CD4-positive, alpha-beta T cell treated with Interleukin-17A for 1 hour (primary cell): ENCODE measurements around the gene PCGF2.
A peak's percentile ranks its signal among the peaks of the same experiment; 100 is the strongest.
"Not testable (repeated sequence)": the region's sequence is repeated elsewhere in the genome, so short reads cannot be mapped to it uniquely, and the experiment has no call there.

ENCODE experiments used
- DNase-seq: peaks from one replicate; pipeline ENCODE4 v3.0.0-alpha.2; 2020

The PCGF2 gene

GRCh38 chr17:38748149-38748891 is at the start of gene PCGF2:
Gene PCGF2, minus strand, starts transcription at chr17:38748336. Its CDS starts 7,934 bp downstream, at chr17:38740402.
- DNase-seq, result no peak

DNA sequence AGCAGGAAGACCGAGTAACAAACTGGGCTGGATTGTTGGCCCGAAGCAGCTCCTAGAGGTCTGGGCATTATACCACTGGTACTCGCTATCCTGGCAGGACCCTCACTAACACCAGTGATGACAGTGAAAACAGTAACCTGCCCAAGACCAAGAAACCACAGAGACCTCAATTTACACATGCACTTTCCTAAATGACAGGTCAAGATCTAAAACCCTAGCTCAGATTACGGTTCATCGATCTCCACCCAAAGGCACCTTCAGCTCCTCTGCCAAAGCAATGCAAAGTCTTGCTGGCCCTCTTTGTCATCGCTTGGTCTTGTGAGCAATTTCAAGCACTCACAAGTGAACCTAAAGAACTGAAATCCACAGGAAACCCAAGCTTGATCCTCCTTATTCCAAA is 49.7 kb upstream of the PCGF2 start:
- DNase-seq, result no peak

GRCh38 chr17:38797158-38797490 is 49.0 kb upstream of the PCGF2 start:
- DNase-seq, result no peak

DNA sequence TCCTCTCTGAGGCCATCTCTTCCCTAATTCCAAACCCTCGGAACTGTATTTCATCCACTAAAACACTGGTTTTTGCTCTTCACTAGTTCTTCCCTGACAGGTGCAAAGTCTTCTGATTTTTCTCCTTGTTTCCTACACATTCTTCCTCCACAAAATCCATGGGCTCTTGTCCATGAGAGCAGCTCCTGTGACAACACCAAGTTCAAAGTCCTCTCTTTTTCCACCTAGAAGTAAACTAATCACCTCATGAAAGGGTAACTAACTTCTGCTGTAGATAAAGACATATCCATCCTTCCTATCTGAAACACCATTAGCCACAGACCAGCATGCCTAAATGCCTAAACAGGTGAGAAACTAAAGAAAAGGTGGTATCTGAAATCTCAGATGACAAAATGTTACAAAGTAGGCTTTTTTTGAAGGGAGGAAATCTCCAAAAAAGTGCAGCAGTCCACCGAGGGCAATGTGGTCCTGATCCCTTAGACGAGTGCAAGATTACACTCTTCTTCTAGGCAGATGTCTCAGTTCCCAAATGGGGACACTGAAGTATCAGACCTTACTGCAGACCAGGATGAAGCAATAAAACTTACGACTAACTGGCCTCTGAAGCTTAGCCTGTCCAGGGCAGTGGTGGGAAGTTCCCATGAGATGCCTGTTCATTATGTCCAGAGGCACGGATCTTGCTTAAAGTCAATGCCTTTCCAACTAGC is 48.5 kb upstream of the PCGF2 start:
- DNase-seq, result no peak

DNA sequence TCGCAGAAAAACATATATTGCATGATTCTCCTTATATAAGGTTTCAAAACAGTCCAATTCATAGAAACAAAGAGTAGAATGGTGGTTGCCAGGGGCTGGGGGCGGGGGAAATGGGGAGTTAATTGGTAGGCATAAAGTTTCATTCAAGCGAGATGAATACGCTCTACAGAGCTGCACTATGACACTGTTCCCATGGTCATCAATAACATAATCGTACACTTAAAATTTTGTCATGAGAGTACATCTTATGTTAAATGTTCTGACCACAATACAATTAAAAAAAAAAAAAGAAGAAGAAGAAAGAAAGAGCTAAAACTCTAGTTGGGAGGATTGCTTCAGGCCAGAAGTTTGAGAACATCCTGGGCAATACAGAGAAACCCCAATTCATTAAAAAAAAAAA is 46.1 kb upstream of the PCGF2 start:
- DNase-seq, result no peak

- DNase-seq, result no peak
These were observed 43.0 kb upstream of the PCGF2 start for GRCh38 chr17:38791162-38791561.

GRCh38 chr17:38790148-38790707 is 42.1 kb upstream of the PCGF2 start:
- not testable (repeated sequence) for DNase-seq

GRCh38 chr17:38789185-38789584 is 41.0 kb upstream of the PCGF2 start:
- no peak for DNase-seq

DNA sequence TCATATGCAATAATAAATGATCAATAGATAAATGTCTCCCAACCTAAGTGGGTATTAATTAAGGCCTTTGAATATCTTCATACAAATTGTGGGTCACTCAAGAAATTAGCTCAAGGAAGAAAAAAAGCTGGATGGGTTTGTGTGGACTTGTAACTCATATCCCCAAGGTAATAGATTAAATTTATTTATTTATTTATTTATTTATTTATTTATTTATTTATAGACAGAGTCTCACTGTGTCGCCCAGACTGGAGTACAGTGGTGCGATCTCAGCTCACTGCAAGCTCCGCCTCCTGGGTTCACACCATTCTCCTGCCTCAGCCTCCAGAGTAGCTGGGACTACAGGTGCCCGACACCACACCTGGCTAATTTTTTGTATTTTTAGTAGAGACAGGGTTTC is 39.9 kb upstream of the PCGF2 start:
- not testable (repeated sequence) for DNase-seq

DNA sequence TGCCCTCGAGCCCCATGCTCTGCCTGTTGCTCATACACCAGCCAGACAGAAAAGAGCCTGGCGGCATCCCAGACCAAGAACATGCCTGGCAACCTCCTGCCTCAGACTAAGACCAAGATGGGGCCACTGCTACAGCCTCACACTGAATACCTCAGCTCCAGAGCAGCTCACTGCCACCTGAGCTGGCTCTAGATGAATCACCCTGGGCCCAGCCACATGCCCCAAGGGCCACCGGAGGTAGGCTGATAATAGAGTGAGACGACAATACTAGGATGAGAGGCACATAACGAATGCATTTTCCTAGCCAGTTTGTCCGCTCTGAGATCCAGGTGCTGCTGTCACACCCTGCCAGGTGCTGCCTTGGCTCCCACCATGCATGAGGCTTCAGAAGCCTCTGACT is 38.2 kb upstream of the PCGF2 start:
- no peak for DNase-seq

- no peak for DNase-seq
These were observed 35.1 kb upstream of the PCGF2 start for GRCh38 chr17:38783227-38783626.

DNA sequence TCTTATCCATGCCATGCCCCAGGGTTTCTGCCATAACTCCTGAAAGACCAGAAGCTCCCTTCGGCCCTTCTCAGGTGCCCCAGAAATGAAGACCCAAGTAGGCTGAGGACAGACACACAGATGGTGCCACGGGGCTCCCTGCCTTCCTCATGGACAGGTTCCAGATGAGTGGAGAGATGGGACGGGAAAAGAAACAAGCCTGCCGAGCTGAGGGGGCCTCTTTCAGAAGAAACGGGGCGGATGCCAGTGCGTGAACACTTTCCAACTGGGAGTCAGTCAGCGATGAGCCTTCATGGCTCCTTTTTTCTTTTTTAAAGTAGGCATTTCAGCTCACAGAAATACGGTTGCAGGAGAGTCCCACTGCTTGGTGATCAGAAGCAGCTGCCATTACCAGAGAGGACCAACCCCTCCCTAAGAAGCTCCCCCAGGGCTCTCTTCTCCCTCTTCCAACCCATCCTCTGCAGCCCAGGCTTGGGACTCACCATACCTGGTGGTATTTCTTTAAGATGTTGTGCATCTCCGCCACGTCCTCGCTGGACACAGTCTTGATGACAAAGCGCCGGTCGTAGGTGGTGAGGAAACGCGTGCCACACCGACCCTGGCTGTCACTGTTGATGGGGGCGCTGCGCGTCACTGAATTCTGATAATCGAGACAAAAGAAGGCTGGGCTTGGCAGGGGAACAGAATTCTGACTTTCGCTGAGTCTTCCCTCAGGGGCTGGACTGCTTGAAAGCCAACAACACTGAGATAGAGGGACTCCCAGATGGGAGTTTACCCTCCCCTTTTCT is 32.0 kb upstream of the PCGF2 start:
- no peak for DNase-seq

DNA sequence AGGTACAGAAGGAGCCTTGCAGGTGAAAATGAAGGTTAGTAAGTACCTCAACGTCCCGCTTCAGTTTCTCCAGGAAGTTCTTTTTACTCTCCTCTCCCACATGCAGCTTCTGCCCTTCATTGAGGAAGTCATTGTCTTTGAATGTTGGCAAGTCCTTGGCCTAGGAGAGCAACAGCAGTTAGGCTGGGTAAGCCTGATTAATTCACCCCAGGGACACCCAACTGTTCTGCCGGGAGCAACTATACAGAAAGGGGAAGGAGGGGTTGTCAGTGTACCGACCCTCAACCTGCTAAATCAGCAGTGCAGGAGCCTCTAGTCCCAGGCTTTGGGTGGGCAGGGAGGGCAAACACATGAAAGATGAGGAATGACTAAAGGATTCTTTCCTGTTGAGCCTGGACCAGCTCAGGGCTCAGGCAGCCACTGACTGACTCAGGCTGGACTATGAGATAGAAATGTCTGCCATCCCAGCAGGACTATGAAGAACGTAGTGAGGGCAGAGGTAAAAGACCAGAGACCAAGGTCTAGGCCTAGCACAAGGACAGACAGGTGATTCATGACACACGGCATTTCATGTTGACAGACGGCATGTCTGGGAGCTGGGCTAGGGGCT is 29.6 kb upstream of the PCGF2 start:
- no peak for DNase-seq

DNA sequence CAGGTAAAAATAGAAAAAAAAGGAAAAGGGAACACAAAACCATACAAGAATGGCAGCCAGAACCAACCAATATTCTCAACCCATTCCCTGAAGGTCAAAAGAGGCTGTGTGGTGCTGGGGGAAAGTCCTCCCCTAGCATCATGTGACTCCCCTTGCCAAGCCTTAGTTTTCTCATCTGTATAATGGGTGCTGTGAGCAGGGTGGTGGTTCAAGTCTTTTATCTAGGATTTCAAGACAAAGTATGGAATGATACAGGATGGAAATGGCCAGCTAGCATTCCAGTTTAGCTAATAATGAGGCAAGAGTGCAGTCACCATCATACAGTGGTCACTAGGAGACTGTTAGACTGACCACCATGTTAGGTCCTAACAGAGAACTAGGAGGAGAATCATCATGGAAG is 25.1 kb upstream of the PCGF2 start:
- no peak for DNase-seq

DNA sequence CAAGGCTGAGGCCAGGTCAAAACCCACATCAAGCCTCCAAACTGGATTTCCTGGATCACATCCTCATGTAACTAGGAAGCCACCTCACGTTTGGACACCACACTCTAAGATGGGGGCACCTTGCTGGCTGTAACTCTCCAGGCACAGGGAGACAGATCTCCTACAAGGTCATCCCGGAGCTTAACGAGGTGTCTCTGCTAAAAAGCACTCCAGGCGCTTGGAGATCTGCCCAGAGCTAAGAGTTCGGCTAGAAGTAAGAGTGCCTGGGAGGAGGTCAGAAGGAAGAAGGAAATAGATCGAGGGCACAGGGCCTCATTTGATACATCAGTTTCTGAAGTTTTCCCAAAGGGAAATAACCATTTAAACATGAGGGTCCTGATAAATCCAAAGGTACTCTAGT is 20.3 kb upstream of the PCGF2 start:
- DNase-seq, result no peak

DNA sequence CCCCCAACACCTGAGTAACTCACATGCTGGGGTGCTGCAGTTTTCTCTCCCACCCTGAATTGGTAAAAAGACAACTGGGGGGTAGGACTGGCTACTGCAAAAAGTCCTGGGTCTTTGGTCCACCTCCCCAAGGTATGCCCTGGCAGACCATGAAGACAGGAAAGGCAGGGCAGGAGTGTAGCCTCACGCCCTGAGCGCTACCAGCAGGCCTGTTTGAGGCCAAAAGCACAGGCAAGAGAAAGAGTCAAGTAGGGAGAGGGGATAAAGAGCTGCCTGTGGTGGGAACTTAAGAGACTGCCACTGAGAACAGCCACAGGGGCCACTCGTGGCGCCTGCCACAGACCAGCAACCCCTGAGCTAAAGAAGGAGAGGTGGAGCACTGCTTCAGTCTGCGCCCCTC is 18.2 kb upstream of the PCGF2 start:
- DNase-seq, result no peak

- DNase-seq, result no peak
These were observed 14.1 kb upstream of the PCGF2 start for GRCh38 chr17:38762231-38762630.

DNA sequence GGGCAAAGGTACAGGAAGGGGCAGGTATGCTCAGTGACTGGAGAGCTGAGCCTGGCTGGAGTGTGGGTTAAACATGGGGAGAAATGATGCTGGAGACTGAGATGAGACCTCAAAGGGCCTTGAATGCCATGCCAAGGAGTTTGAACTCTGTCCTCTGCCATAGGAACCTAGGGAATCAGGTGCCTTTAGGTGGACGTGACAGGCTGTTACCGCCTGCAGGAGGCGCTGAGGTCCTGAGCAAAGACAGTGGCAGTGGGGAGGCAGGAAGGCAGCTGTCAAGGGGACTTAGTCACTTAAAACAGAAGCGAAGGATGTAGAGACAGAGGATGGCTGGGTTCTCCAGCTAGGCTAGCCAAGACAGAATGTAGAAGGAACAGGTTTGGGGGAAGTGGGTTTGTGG is 13.5 kb upstream of the PCGF2 start:
- peak; percentile 24 for DNase-seq

GRCh38 chr17:38753071-38753506 is 5.0 kb upstream of the PCGF2 start:
- no peak for DNase-seq

GRCh38 chr17:38752308-38753070 is 4.4 kb upstream of the PCGF2 start, which contains the start of gene PSMB3:
Gene PSMB3, plus strand, starts transcription at chr17:38752741. Its CDS starts 86 bp downstream, at chr17:38752827.
- peak; percentile 99 for DNase-seq

DNA sequence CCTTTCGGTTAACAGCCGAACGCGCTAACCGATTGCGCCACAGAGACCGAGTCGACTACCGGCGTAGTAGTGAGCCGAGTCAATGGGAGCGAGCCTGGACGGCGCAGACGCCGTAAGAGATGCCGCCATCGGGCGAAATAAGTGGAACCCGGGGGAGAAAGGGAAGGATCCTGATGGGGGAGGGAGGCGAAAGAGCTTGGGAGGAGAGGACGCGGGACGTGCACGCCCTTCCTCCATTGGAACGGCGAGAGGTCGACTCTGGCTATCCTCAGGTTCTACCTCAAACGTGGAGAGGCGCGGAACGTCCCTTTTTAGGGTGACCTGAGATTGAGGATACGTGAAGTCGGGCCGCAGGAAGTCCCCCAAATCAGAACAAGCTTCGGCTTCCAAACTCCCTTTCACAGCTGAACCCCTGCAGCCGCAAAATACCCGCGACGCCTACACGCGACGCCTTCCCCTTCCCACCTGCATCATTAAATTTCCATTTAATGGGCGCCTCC is 3.7 kb upstream of the PCGF2 start:
- DNase-seq, result peak; percentile 86
